Measurements from ENCODE around the gene MAGI3.

GRCh38 chr1:113734357-113735055 is 344.2 kb downstream of the MAGI3 start:
- TF ChIP-seq, protein P1, sequence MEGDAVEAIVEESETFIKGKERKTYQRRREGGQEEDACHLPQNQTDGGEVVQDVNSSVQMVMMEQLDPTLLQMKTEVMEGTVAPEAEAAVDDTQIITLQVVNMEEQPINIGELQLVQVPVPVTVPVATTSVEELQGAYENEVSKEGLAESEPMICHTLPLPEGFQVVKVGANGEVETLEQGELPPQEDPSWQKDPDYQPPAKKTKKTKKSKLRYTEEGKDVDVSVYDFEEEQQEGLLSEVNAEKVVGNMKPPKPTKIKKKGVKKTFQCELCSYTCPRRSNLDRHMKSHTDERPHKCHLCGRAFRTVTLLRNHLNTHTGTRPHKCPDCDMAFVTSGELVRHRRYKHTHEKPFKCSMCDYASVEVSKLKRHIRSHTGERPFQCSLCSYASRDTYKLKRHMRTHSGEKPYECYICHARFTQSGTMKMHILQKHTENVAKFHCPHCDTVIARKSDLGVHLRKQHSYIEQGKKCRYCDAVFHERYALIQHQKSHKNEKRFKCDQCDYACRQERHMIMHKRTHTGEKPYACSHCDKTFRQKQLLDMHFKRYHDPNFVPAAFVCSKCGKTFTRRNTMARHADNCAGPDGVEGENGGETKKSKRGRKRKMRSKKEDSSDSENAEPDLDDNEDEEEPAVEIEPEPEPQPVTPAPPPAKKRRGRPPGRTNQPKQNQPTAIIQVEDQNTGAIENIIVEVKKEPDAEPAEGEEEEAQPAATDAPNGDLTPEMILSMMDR (tag by site-specific recombination; IDR thresholded peaks at IDR 0.05): no peak
- TF ChIP-seq YY2 (tag by site-specific recombination; IDR thresholded peaks at IDR 0.05): no peak
- TF ChIP-seq ZNF280D (tag by site-specific recombination; IDR thresholded peaks at IDR 0.05): no peak
- TF ChIP-seq ZFP69B (tag by site-specific recombination; IDR thresholded peaks at IDR 0.05): no peak
- TF ChIP-seq, protein P2, sequence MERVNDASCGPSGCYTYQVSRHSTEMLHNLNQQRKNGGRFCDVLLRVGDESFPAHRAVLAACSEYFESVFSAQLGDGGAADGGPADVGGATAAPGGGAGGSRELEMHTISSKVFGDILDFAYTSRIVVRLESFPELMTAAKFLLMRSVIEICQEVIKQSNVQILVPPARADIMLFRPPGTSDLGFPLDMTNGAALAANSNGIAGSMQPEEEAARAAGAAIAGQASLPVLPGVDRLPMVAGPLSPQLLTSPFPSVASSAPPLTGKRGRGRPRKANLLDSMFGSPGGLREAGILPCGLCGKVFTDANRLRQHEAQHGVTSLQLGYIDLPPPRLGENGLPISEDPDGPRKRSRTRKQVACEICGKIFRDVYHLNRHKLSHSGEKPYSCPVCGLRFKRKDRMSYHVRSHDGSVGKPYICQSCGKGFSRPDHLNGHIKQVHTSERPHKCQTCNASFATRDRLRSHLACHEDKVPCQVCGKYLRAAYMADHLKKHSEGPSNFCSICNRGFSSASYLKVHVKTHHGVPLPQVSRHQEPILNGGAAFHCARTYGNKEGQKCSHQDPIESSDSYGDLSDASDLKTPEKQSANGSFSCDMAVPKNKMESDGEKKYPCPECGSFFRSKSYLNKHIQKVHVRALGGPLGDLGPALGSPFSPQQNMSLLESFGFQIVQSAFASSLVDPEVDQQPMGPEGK (tag by site-specific recombination; IDR thresholded peaks at IDR 0.05): no peak
- no peak for TF ChIP-seq ZNF121 (tag by site-specific recombination; IDR thresholded peaks at IDR 0.05)
- no peak for TF ChIP-seq ZBTB17 (tag by site-specific recombination; IDR thresholded peaks at IDR 0.05)
